ENCODE data around the gene NUCKS1. TPM values are rescaled to one million over a fixed set of nuclear protein-coding genes. Genes with fewer than 3 reads are reported as not detected.
A peak's percentile ranks its signal among the peaks of the same experiment; 100 is the strongest.

NUCKS1 gene
- total and polyA plus RNA-seq, 10 of the 15 experiments (the other 5 are each of a cell fraction or from before 2014, with no cell fraction given): 40.5 to 135 (median 55.5) TPM

DNA sequence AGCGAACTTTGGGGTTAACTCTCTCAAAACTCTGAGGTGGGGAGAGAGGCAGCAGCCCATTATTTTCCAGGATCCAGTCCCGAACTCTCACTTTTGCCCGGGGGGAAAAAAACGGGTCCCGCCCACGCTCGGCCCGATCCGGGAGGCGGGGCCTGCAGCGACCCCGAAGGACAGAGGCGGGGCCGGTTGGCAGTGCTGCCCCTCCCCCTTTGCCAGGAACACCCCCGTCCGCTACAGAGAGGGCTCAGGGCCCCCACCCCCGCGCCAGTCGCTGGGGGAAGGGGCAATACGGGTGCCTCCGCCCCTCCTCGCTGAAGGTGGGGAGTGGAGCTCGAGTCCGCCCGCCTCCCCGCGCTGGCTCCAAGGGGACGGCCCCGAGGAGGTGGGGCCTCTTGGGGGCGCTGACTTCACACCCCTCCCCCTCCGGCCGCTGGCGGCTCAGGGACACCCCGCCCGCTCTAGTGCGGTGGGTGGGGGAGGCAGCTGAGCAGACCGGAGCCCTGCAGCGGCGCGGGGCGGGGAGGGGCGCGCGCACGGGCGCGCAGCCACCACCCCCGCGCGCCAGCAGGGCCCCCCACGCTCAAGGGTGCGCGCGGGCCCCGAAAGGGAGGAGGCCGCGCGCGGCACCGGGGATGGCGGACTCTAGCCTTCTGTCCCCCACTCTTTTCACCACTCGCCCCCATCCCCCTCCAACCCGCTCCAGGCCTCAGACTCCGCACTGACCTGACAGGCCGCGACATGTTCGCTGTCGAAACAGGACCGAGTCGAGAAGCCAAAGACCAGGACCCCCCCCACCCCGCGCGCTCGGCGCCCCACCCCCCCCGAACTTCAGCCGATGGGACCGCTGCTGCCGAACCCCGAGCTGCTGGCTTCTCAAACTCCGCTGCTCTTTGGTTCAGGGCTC lies 496 bp downstream of the NUCKS1 start (continued):
- TF ChIP-seq ZNF274 (IDR thresholded peaks at IDR 0.05; ENCODE audit: insufficient read depth, insufficient read length) (no peak), SRF (IDR thresholded peaks at IDR 0.05; ENCODE audit: low read depth in 2 of 2, low read length in 2 of 2) (peak in 1 of 2 experiments; percentile 22; a peak in 1 of 4 replicates), MXI1 (IDR thresholded peaks at IDR 0.05; ENCODE audit: low read depth, low read length) (no peak), EP300 (IDR thresholded peaks at IDR 0.05; ENCODE audit: borderline replicate concordance in 1 of 2, control insufficient read depth in 1 of 2, low read depth in 2 of 2, low read length in 2 of 2) (peak in 1 of 2 experiments; percentile 25; a peak in 1 of 4 replicates), EZH2 (IDR thresholded peaks at IDR 0.05; ENCODE audit: borderline replicate concordance, control insufficient read depth, low read depth, low read length) (no peak), CHD4 (IDR thresholded peaks at IDR 0.05) (no peak), RUNX3 (IDR thresholded peaks at IDR 0.05; ENCODE audit: low read length) (peak; percentile 57), ZBED1 (IDR thresholded peaks at IDR 0.05; ENCODE audit: borderline replicate concordance) (no peak), MEF2B (IDR thresholded peaks at IDR 0.05; ENCODE audit: partially characterized antibody, poor library complexity, severe bottlenecking) (peak; percentile 61), KDM1A (IDR thresholded peaks at IDR 0.05; ENCODE audit: borderline replicate concordance) (no peak), SMC3 (IDR thresholded peaks at IDR 0.05; ENCODE audit: borderline replicate concordance, low read length) (no peak), FOXK2 (IDR thresholded peaks at IDR 0.05) (no peak), SREBF1 (IDR thresholded peaks at IDR 0.05; ENCODE audit: low read length) (no peak), MTA2 (IDR thresholded peaks at IDR 0.05; ENCODE audit: low read depth) (peak; percentile 42; the same call in 1 of the 2 replicates), PAX8 (IDR thresholded peaks at IDR 0.05) (no peak), YY1 (IDR thresholded peaks at IDR 0.05; ENCODE audit: low read depth, low read length) (peak; percentile 48), BMI1 (IDR thresholded peaks at IDR 0.05; ENCODE audit: borderline replicate concordance) (no peak), RBBP5 (conservative IDR thresholded peaks at IDR 0.05) (no peak), RAD51 (IDR thresholded peaks at IDR 0.05) (no peak), CBX3 (IDR thresholded peaks at IDR 0.05; ENCODE audit: borderline replicate concordance, low read depth) (no peak), NFYB (IDR thresholded peaks at IDR 0.05; ENCODE audit: insufficient read depth, low read depth, low read length) (no peak), CREM (IDR thresholded peaks at IDR 0.05; ENCODE audit: low read depth) (no peak; the same call in 1 of the 2 replicates), JUNB (IDR thresholded peaks at IDR 0.05) (no peak)
- TF ChIP-seq, protein P1, sequence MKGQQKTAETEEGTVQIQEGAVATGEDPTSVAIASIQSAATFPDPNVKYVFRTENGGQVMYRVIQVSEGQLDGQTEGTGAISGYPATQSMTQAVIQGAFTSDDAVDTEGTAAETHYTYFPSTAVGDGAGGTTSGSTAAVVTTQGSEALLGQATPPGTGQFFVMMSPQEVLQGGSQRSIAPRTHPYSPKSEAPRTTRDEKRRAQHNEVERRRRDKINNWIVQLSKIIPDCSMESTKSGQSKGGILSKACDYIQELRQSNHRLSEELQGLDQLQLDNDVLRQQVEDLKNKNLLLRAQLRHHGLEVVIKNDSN (IDR thresholded peaks at IDR 0.05; ENCODE audit: borderline replicate concordance, extremely low read length, insufficient read depth, low read depth, low read length): peak; percentile 3
- TF ChIP-seq, protein P2, sequence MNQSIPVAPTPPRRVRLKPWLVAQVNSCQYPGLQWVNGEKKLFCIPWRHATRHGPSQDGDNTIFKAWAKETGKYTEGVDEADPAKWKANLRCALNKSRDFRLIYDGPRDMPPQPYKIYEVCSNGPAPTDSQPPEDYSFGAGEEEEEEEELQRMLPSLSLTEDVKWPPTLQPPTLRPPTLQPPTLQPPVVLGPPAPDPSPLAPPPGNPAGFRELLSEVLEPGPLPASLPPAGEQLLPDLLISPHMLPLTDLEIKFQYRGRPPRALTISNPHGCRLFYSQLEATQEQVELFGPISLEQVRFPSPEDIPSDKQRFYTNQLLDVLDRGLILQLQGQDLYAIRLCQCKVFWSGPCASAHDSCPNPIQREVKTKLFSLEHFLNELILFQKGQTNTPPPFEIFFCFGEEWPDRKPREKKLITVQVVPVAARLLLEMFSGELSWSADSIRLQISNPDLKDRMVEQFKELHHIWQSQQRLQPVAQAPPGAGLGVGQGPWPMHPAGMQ (IDR thresholded peaks at IDR 0.05; ENCODE audit: borderline replicate concordance): no peak
- TF ChIP-seq, protein P3, sequence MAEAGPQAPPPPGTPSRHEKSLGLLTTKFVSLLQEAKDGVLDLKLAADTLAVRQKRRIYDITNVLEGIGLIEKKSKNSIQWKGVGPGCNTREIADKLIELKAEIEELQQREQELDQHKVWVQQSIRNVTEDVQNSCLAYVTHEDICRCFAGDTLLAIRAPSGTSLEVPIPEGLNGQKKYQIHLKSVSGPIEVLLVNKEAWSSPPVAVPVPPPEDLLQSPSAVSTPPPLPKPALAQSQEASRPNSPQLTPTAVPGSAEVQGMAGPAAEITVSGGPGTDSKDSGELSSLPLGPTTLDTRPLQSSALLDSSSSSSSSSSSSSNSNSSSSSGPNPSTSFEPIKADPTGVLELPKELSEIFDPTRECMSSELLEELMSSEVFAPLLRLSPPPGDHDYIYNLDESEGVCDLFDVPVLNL (IDR thresholded peaks at IDR 0.05; ENCODE audit: low read depth, low read length): no peak

All from GM12878 (cell line).